GM12878 (cell line): ENCODE data around the gene TMC7.

Source experiments
- CEBPB ChIP-seq, 2 experiments: fragments of 150-350 bp in 1 of 2; IDR thresholded peaks; 2 replicates each; pipeline ENCODE4 v1.6.1; 2012 to 2014; ENCODE audit warnings: low read depth in 2 of 2, low read length in 2 of 2, borderline replicate concordance in 1 of 2, inconsistent platforms in 1 of 2
- CHD4 ChIP-seq: fragments of 200-600 bp; sonication (generic); IDR thresholded peaks from 2 replicates; pipeline ENCODE4 v1.6.1; 2016; ENCODE audit warnings: mild to moderate bottlenecking
- CTCF ChIP-seq, 3 experiments: IDR thresholded peaks in 2 of 3; conservative IDR thresholded peaks in 1 of 3; 2 replicates each; pipeline ENCODE4 v1.5.1; 2011; ENCODE audit warnings: low read depth in 3 of 3, low read length in 3 of 3, mild to moderate bottlenecking in 3 of 3, control low read depth in 2 of 3, moderate library complexity in 2 of 3, inconsistent platforms in 1 of 3, mixed read lengths in 1 of 3; ENCODE audit not compliant: control insufficient read depth in 2 of 3, insufficient read depth in 1 of 3; ENCODE audit errors: extremely low read depth in 1 of 3
- EZH2 ChIP-seq: IDR thresholded peaks from 2 replicates; pipeline ENCODE4 v1.6.1; 2012; ENCODE audit warnings: low read depth, mild to moderate bottlenecking, control low read depth, inconsistent platforms, low read length, borderline replicate concordance; ENCODE audit not compliant: control insufficient read depth
- HCFC1 ChIP-seq: fragments of 150-350 bp; IDR thresholded peaks from 2 replicates; pipeline ENCODE4 v1.6.1; 2014; ENCODE audit warnings: low read length
- ZBED1 ChIP-seq: IDR thresholded peaks from 2 replicates; pipeline ENCODE4 v1.6.1; 2016; ENCODE audit warnings: borderline replicate concordance

DNA sequence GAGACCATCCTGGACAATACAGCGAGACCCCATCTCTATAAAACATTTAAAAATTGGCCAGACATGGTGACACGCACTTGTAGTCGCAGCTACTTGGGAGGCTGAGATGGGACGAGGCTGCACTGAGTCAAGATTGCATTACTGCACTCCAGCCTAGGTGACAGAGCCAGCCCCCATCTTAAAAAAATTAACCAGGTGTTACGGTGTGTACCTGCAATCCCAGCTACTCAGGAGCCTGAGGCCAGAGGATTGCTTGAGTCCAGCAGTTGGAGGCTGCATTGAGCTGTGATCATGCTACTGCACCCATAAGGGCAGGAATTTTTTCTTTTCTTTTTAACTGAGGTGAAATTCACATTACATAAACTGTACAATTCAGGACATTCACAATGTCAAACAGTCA lies 16.9 kb upstream of the TMC7 start:
- TF ChIP-seq CTCF (IDR thresholded peaks at IDR 0.05 in 2 of 3, conservative IDR thresholded peaks at IDR 0.05 in 1 of 3; ENCODE audit: control insufficient read depth in 2 of 3, extremely low read depth in 1 of 3, insufficient read depth in 1 of 3, low read depth in 3 of 3, low read length in 3 of 3) = no peak
- TF ChIP-seq CEBPB (IDR thresholded peaks at IDR 0.05; ENCODE audit: borderline replicate concordance in 1 of 2, low read depth in 2 of 2, low read length in 2 of 2) = no peak
- TF ChIP-seq ZBED1 = no peak
- no peak for TF ChIP-seq CHD4
- TF ChIP-seq HCFC1 = no peak
- no peak for TF ChIP-seq EZH2
